Psoas muscle (tissue), 8 donors: Measurements from ENCODE around the gene GRAMD2A. TPM values are rescaled to one million over a fixed set of nuclear protein-coding genes. Genes with fewer than 3 reads are reported as not detected.

Experiments used
- ATAC-seq, 4 donors: fragments of 200-7000 bp; cut with Tn5 transposase; one replicate each; pipeline ENCODE4 v1.9.1; 2020; ENCODE audit warnings: moderate library complexity in 3 of 4, mild to moderate bottlenecking in 2 of 4
- DNase-seq, 2 donors: peaks; one replicate each; pipeline ENCODE4 v3.0.0-alpha.2; 2020
- H3K27ac ChIP-seq: fragments of 200-600 bp; one replicate; pipeline ENCODE4 v1.8.0; 2022
- H3K27me3 ChIP-seq, 3 donors: fragments of 200-600 bp in 1 of 3; one replicate each; pipeline versions ENCODE4 v1.6.1 to v1.8.0; 2013 to 2022; ENCODE audit warnings: low read length in 2 of 3, mild to moderate bottlenecking in 2 of 3, moderate library complexity in 1 of 3; ENCODE audit not compliant: insufficient read depth in 3 of 3
- H3K36me3 ChIP-seq, 2 donors: fragments of 200-600 bp in 1 of 2; one replicate each; pipeline versions ENCODE4 v1.6.1 to v1.8.0; 2013 to 2022; ENCODE audit warnings: low read depth in 1 of 2, mild to moderate bottlenecking in 1 of 2, moderate library complexity in 1 of 2; ENCODE audit not compliant: insufficient read depth in 1 of 2
- H3K4me1 ChIP-seq: fragments of 200-600 bp; one replicate; pipeline ENCODE4 v1.8.0; 2022
- H3K4me3 ChIP-seq: fragments of 200-600 bp; one replicate; pipeline ENCODE4 v1.8.0; 2022; ENCODE audit warnings: mild to moderate bottlenecking
- H3K9me3 ChIP-seq: fragments of 200-600 bp; one replicate; pipeline ENCODE4 v1.8.0; 2022
- CTCF ChIP-seq: fragments of 200-600 bp; IDR thresholded peaks from one replicate; pipeline ENCODE4 v1.8.0; 2022; ENCODE audit warnings: antibody characterized with exemption
- WGBS, 3 donors: extraction: QIAGEN DNeasy Blood & Tissue Kit; methylation state at CpG; one replicate each; pipeline versions ENCODE4 v1.1.6 to v1.1.7; 2013; 5-methylcytosine and 5-hydroxymethylcytosine counted together
- intact Hi-C, 2 donors: fragments of 100-400 bp; cut with DNase I; formaldehyde crosslinking; loops; one replicate each; pipeline versions ENCODE4 v1.11.0 to v1.14.2; 2022
- polyA plus RNA-seq, 3 donors: library from polyadenylated mRNA; stranded (reverse); fragments of 200-250 nt; gene quantifications; one replicate each; pipeline ENCODE4 v1.2.3, GENCODE V29; 2013
- total RNA-seq, 4 donors: library from RNA; stranded (reverse); fragmentation: NEBNext Ultra II Directional in 2 of 4; extraction: Animal tissue kit (Norgen Biotek cat#: 25700) in 2 of 4; gene quantifications; one replicate each; pipeline versions ENCODE4 v1.2.1 to v1.2.4, GENCODE V29; 2021 to 2023
- donor health status: healthy with polysubstance abuse.
- donor health status: DM: no; HTN: no; CAD: no; lungs with moderate emphysema.
- donor health status: Bipolar disorder and iron deficiency.
- donor health status: healthy.
- donor health status: DM: yes; HTN: yes; CAD: no.
- donor health status: DM: no; HTN: no; CAD: no.
- donor health status: DM: no; HTN: no; CAD: no.
- donor health status: DM: yes; HTN: yes; CAD: no.

GRAMD2A gene
- total and polyA plus RNA-seq, 7 donors, result 0.01 TPM; not detected in 6

- no peak for TF ChIP-seq CTCF
- no peak for DNase-seq
- intact Hi-C loops, result loop anchor here in 1 of 2 donors (5.0 kb wide), 2 partner anchors 36 to 39 kb away; partner anchors contain the start of genes GRAMD2A and PARP6
- peaks cover 0 to 5% of the 10 kb centered on the region in 2 donors for H3K36me3 ChIP-seq
- peaks cover 28% of the 10 kb centered on the region for H3K4me1 ChIP-seq
- H3K27ac ChIP-seq, result no peak overlapping the region
- no peak overlapping the region for H3K4me3 ChIP-seq
- 95 to 98% (median 96%) methylated on average over 6 of the region's 6 CpGs for WGBS, 3 donors
- H3K27me3 ChIP-seq, result no peaks in the 10 kb centered on the region
- ATAC-seq, result no peak
- H3K9me3 ChIP-seq, result no peaks in the 10 kb centered on the region
Measured at GRCh38 chr15:72233769-72234168, 36.2 kb upstream of the GRAMD2A start.

GRCh38 chr15:72231833-72232478 lies 34.4 kb upstream of the GRAMD2A start:
- intact Hi-C loops, result loop anchor here (2.0 to 5.0 kb wide), 4 partner anchors 31 to 41 kb away; partner anchors contain the start of genes PARP6 (in 2 of the 2) and GRAMD2A (in 1 of the 2)
- TF ChIP-seq CTCF, result no peak

GRCh38 chr15:72231066-72231832 lies 33.7 kb upstream of the GRAMD2A start, which contains the start of gene PKM:
TSS of gene PKM (minus strand) at chr15:72231190. CDS start at chr15:72219097, 12,093 bp downstream.
- Histone ChIP-seq H3K4me1 (peaks cover 39% of the 10 kb centered on the region), H3K27me3 (no peaks in the 10 kb centered on the region), H3K9me3 (no peaks in the 10 kb centered on the region), H3K27ac (peak within 1 kb of the TSS; percentile 99), H3K36me3 (no peaks in the 10 kb centered on the region), H3K4me3 (peak within 1 kb of the TSS; percentile 99)
- intact Hi-C loops, result loop anchor here (2.0 to 5.0 kb wide), 4 partner anchors 30 to 42 kb away; partner anchors contain the start of genes PARP6 (in 2 of the 2) and GRAMD2A (in 1 of the 2)
- peak; percentile 81 to 85 (median 84) for ATAC-seq
- no peak for TF ChIP-seq CTCF
- peak; percentile 97 to 98 for DNase-seq
- 0% methylated on average over 62 to 67 of the region's 67 CpGs for WGBS, 3 donors

More at GRCh38 chr15:72231833-72232478, 34.4 kb upstream of the GRAMD2A start:
- ATAC-seq (peak; percentile 1 to 26 (median 2)), DNase-seq (peak; percentile 47 to 56)
- no peaks in the 10 kb centered on the region for H3K27me3 ChIP-seq
- peaks cover 36% of the 10 kb centered on the region for H3K4me1 ChIP-seq
- H3K36me3 ChIP-seq, result no peaks in the 10 kb centered on the region
- H3K4me3 ChIP-seq, result peak overlapping the region; percentile 99
- WGBS, 3 donors, result 4 to 9% (median 7%) methylated on average over 16 of the region's 16 CpGs
- no peaks in the 10 kb centered on the region for H3K9me3 ChIP-seq
- H3K27ac ChIP-seq, result peak overlapping the region; percentile 99

GRCh38 chr15:72230197-72231065 lies 32.8 kb upstream of the GRAMD2A start:
- intact Hi-C loops, result loop anchor here (2.0 to 5.0 kb wide), 4 partner anchors 30 to 42 kb away; partner anchors contain the start of genes PARP6 (in 2 of the 2) and GRAMD2A (in 1 of the 2)
- DNase-seq, result peak; percentile 91 to 92
- H3K36me3 ChIP-seq, result no peaks in the 10 kb centered on the region
- H3K4me1 ChIP-seq, result peaks cover 48% of the 10 kb centered on the region
- peak; percentile 49 to 63 (median 56) for ATAC-seq
- no peak for TF ChIP-seq CTCF
- peak overlapping the region; percentile 99 for H3K27ac ChIP-seq
- H3K4me3 ChIP-seq, result peak overlapping the region; percentile 99
- no peaks in the 10 kb centered on the region for H3K9me3 ChIP-seq
- 0 to 1% (median 1%) methylated on average over 51 to 79 of the region's 79 CpGs for WGBS, 3 donors
- no peaks in the 10 kb centered on the region for H3K27me3 ChIP-seq
